ENCODE data around the gene PAPSS2. TPM values are rescaled to one million over a fixed set of nuclear protein-coding genes. Genes with fewer than 3 reads are reported as not detected.
"Not testable (repeated sequence)": the region's sequence is repeated elsewhere in the genome, so short reads cannot be mapped to it uniquely, and the experiment has no call there.

Gene PAPSS2
- total and polyA plus RNA-seq, 2 donors from 2014 or later: 23.5 to 84.2 TPM

GRCh38 chr10:87744606-87745005 lies 84.9 kb downstream of the PAPSS2 start:
- DNase-seq: no peak
- no peaks in the 10 kb centered on the region for H3K27me3 ChIP-seq (ENCODE audit: control insufficient read depth, insufficient read depth, low read length)

GRCh38 chr10:87746911-87747310 lies 87.2 kb downstream of the PAPSS2 start:
- Histone ChIP-seq H3K9ac (ENCODE audit: low read length in 3 of 3) (no peak overlapping the region), H3K27me3 (ENCODE audit: control insufficient read depth, insufficient read depth, low read length) (no peaks in the 10 kb centered on the region), H3K4me1 (ENCODE audit: control insufficient read depth in 2 of 3, insufficient read depth in 2 of 3, low read depth in 1 of 3, low read length in 3 of 3) (peaks cover 0 to 3% (median 3%) of the 10 kb centered on the region in 3 donors), H3K27ac (ENCODE audit: low read depth in 2 of 2, low read length in 2 of 2) (no peak overlapping the region), H3K9me3 (ENCODE audit: control insufficient read depth in 2 of 3, insufficient read depth in 1 of 3, low read length in 3 of 3) (no peaks in the 10 kb centered on the region), H3K4me3 (ENCODE audit: low read length in 3 of 3) (no peak overlapping the region), H3K36me3 (ENCODE audit: control insufficient read depth in 2 of 3, insufficient read depth in 3 of 3, low read length in 3 of 3) (no peaks in the 10 kb centered on the region)
- TF ChIP-seq CTCF (IDR thresholded peaks at IDR 0.05; ENCODE audit: borderline replicate concordance, extremely low read depth, insufficient read depth): no peak
- FAIRE-seq (no peak), DNase-seq (peak in 2 of 5 donors; percentile 35 to 53)
- intact Hi-C loops (cut with DNase I): no loop called here

More at GRCh38 chr10:87744606-87745005, 84.9 kb downstream of the PAPSS2 start:
- Histone ChIP-seq H3K9ac (ENCODE audit: low read length in 3 of 3) (no peak overlapping the region), H3K36me3 (ENCODE audit: control insufficient read depth in 2 of 3, insufficient read depth in 3 of 3, low read length in 3 of 3) (no peaks in the 10 kb centered on the region), H3K4me1 (ENCODE audit: control insufficient read depth in 2 of 3, insufficient read depth in 2 of 3, low read depth in 1 of 3, low read length in 3 of 3) (peaks cover 0 to 3% (median 0%) of the 10 kb centered on the region in 3 donors), H3K27ac (ENCODE audit: low read depth in 2 of 2, low read length in 2 of 2) (no peak overlapping the region), H3K9me3 (ENCODE audit: control insufficient read depth in 2 of 3, insufficient read depth in 1 of 3, low read length in 3 of 3) (no peaks in the 10 kb centered on the region), H3K4me3 (ENCODE audit: low read length in 3 of 3) (no peak overlapping the region)
- no peak for FAIRE-seq
- no peak for TF ChIP-seq CTCF (IDR thresholded peaks at IDR 0.05; ENCODE audit: borderline replicate concordance, extremely low read depth, insufficient read depth)
- intact Hi-C loops (cut with DNase I): no loop called here

GRCh38 chr10:87748244-87748643 lies 88.6 kb downstream of the PAPSS2 start:
- H3K9me3 ChIP-seq (ENCODE audit: control insufficient read depth in 2 of 3, insufficient read depth in 1 of 3, low read length in 3 of 3); DNase-seq; H3K4me3 ChIP-seq (ENCODE audit: low read length in 3 of 3); H3K36me3 ChIP-seq (ENCODE audit: control insufficient read depth in 2 of 3, insufficient read depth in 3 of 3, low read length in 3 of 3); H3K27ac ChIP-seq (ENCODE audit: low read depth in 2 of 2, low read length in 2 of 2); H3K9ac ChIP-seq (ENCODE audit: low read length in 3 of 3); H3K27me3 ChIP-seq (ENCODE audit: control insufficient read depth, insufficient read depth, low read length); H3K4me1 ChIP-seq (ENCODE audit: control insufficient read depth in 2 of 3, insufficient read depth in 2 of 3, low read depth in 1 of 3, low read length in 3 of 3); intact Hi-C loops (cut with DNase I); FAIRE-seq: not testable (repeated sequence)

- DNase-seq (peak in 3 of 5 donors; percentile 21 to 83 (median 69)), FAIRE-seq (no peak)
- no peak for TF ChIP-seq CTCF (IDR thresholded peaks at IDR 0.05; ENCODE audit: borderline replicate concordance, extremely low read depth, insufficient read depth)
- peaks cover 0 to 3% (median 3%) of the 10 kb centered on the region in 3 donors for H3K4me1 ChIP-seq (ENCODE audit: control insufficient read depth in 2 of 3, insufficient read depth in 2 of 3, low read depth in 1 of 3, low read length in 3 of 3)
- H3K9me3 ChIP-seq (ENCODE audit: control insufficient read depth in 2 of 3, insufficient read depth in 1 of 3, low read length in 3 of 3): no peaks in the 10 kb centered on the region
- intact Hi-C loops (cut with DNase I): no loop called here
- no peaks in the 10 kb centered on the region for H3K27me3 ChIP-seq (ENCODE audit: control insufficient read depth, insufficient read depth, low read length)
- H3K9ac ChIP-seq (ENCODE audit: low read length in 3 of 3): no peak overlapping the region
- H3K36me3 ChIP-seq (ENCODE audit: control insufficient read depth in 2 of 3, insufficient read depth in 3 of 3, low read length in 3 of 3): no peaks in the 10 kb centered on the region
- peak overlapping the region; percentile 23 to 26 for H3K27ac ChIP-seq (ENCODE audit: low read depth in 2 of 2, low read length in 2 of 2)
- H3K4me3 ChIP-seq (ENCODE audit: low read length in 3 of 3): no peak overlapping the region
Observed at GRCh38 chr10:87750001-87750671, 90.5 kb downstream of the PAPSS2 start.
